HepG2 (cell line): ENCODE data around the gene KATNAL2.

Experiments
- CTCF ChIP-seq: sonication (generic); formaldehyde crosslinking; IDR thresholded peaks from 2 replicates; pipeline ENCODE4 v1.5.0; 2020; ENCODE audit warnings: mild to moderate bottlenecking, missing genetic modification reagents, moderate library complexity
- GMEB1 ChIP-seq: sonication (generic); formaldehyde crosslinking; IDR thresholded peaks from 2 replicates; pipeline ENCODE4 v1.5.1; 2020; ENCODE audit warnings: missing genetic modification reagents, mild to moderate bottlenecking, borderline replicate concordance
- HNRNPK ChIP-seq: fragments of 200-400 bp; formaldehyde crosslinking; IDR thresholded peaks from 2 replicates; pipeline ENCODE4 v1.6.1; 2018; ENCODE audit warnings: low read length, low read depth, moderate library complexity, mild to moderate bottlenecking; ENCODE audit not compliant: poor library complexity, severe bottlenecking
- JUNB ChIP-seq: sonication (generic); formaldehyde crosslinking; IDR thresholded peaks from 2 replicates; pipeline ENCODE4 v1.8.0; 2022; ENCODE audit warnings: missing genetic modification reagents, mild to moderate bottlenecking, borderline replicate concordance
- MXI1 ChIP-seq: IDR thresholded peaks from 3 replicates; pipeline ENCODE4 v1.6.1; 2012; ENCODE audit warnings: low read depth, low read length, inconsistent platforms, borderline replicate concordance
- NFIC ChIP-seq: IDR thresholded peaks from 2 replicates; pipeline ENCODE4 v1.6.1; 2012; ENCODE audit warnings: mild to moderate bottlenecking, low read length, inconsistent platforms
- POLR2AphosphoS5 ChIP-seq: IDR thresholded peaks from 2 replicates; pipeline ENCODE4 v1.6.1; 2012; ENCODE audit warnings: low read depth, low read length
- TRIM24 ChIP-seq: sonication (generic); formaldehyde crosslinking; IDR thresholded peaks from 2 replicates; pipeline ENCODE4 v1.8.0; 2022; ENCODE audit warnings: mild to moderate bottlenecking, missing genetic modification reagents
- ZNF18 ChIP-seq: sonication (generic); formaldehyde crosslinking; IDR thresholded peaks from 2 replicates; pipeline ENCODE4 v1.8.0; 2022; ENCODE audit warnings: mild to moderate bottlenecking, missing genetic modification reagents; ENCODE audit not compliant: insufficient replicate concordance
- ZNF354B ChIP-seq: sonication (generic); formaldehyde crosslinking; IDR thresholded peaks from 2 replicates; pipeline ENCODE4 v1.8.0; 2022; ENCODE audit warnings: mild to moderate bottlenecking, missing genetic modification reagents

- no peak for TF ChIP-seq GMEB1 (CRISPR knock-in tag)
- TF ChIP-seq ZNF18 (CRISPR knock-in tag), result no peak
- TF ChIP-seq TRIM24 (CRISPR knock-in tag), result no peak
- no peak for TF ChIP-seq MXI1
- TF ChIP-seq ZNF354B (CRISPR knock-in tag), result no peak
- TF ChIP-seq POLR2AphosphoS5, result no peak
- TF ChIP-seq JUNB (CRISPR knock-in tag), result no peak
- TF ChIP-seq NFIC, result peak; percentile 51; the same call in 1 of the 2 replicates
- no peak for TF ChIP-seq HNRNPK
- TF ChIP-seq CTCF (CRISPR knock-in tag), result no peak
Measured at GRCh38 chr18:47095810-47096209, 178.4 kb downstream of the KATNAL2 start.
